ENCODE measurements around the gene IRX5.

IRX5 gene

DNA sequence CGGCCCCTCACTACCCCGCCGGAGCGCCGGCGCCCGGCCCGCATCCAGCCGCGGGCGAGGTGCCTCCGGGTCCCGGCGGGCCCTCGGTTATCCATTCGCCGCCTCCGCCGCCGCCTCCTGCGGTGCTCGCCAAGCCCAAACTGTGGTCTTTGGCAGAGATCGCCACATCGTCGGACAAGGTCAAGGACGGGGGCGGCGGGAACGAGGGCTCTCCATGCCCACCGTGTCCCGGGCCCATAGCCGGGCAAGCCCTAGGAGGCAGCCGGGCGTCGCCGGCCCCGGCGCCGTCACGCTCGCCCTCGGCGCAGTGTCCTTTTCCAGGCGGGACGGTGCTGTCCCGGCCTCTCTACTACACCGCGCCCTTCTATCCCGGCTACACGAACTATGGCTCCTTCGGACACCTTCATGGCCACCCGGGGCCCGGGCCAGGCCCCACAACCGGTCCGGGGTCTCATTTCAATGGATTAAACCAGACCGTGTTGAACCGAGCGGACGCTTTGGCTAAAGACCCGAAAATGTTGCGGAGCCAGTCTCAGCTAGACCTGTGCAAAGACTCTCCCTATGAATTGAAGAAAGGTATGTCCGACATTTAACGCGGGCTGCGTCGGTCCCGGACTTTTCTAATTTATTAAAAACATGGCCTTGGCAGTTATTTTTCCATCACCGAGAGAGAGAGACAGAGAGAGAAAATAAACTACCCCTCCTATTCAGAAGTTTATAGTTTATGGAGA is 2.8 kb downstream of the IRX5 start:
- DNase-seq (ENCODE audit: low read depth) = no peak
- no peak overlapping the region for H3K4me3 ChIP-seq (ENCODE audit: low read depth, low read length)
- TF ChIP-seq, protein P1, sequence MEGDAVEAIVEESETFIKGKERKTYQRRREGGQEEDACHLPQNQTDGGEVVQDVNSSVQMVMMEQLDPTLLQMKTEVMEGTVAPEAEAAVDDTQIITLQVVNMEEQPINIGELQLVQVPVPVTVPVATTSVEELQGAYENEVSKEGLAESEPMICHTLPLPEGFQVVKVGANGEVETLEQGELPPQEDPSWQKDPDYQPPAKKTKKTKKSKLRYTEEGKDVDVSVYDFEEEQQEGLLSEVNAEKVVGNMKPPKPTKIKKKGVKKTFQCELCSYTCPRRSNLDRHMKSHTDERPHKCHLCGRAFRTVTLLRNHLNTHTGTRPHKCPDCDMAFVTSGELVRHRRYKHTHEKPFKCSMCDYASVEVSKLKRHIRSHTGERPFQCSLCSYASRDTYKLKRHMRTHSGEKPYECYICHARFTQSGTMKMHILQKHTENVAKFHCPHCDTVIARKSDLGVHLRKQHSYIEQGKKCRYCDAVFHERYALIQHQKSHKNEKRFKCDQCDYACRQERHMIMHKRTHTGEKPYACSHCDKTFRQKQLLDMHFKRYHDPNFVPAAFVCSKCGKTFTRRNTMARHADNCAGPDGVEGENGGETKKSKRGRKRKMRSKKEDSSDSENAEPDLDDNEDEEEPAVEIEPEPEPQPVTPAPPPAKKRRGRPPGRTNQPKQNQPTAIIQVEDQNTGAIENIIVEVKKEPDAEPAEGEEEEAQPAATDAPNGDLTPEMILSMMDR (IDR thresholded peaks at IDR 0.05; ENCODE audit: control insufficient read depth, extremely low read depth, insufficient read depth) = no peak

DNA sequence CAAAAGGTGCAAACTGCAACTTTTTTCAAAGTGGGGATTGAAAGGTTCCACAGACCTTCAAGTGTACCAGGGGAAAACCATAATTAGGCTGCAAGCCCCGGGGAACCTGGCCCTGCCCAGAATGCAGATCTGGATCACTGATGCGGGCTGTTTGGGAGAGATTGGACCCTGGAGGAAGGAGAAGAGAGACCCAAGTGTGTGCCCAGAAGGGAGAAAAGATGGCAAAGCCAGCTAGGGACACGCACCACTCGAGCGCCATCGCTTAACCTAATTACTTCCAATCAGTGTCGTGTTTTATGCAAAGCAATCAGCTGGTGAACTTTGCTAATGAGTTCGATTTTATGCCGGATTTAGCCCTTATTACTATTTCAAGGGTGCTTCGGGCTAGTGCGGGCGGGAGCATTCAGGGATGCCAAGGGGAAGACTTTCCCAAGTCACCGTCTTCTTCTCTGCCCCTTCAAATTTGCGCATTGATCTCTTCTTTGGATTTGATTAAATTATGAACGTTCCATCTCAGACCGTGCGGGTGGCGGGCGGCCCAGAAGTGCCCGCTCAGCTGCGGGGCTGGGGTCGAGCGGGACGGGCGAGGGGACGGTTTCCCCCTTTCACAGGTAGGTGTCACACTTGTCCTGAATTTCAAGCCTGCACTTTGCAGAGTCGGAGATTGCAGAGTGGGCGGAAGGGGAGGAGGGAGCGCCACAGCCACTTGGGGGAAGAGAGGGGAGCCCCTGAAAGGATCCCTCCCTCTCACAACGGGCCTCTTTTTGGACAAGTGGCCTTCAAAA is 4.0 kb downstream of the IRX5 start:
- no peak overlapping the region for H3K4me3 ChIP-seq (ENCODE audit: low read depth, low read length)
- TF ChIP-seq, protein P1 (IDR thresholded peaks at IDR 0.05; ENCODE audit: control insufficient read depth, extremely low read depth, insufficient read depth) = peak; percentile 23; the same call in 1 of the 2 replicates
- DNase-seq (ENCODE audit: low read depth) = no peak

DNA sequence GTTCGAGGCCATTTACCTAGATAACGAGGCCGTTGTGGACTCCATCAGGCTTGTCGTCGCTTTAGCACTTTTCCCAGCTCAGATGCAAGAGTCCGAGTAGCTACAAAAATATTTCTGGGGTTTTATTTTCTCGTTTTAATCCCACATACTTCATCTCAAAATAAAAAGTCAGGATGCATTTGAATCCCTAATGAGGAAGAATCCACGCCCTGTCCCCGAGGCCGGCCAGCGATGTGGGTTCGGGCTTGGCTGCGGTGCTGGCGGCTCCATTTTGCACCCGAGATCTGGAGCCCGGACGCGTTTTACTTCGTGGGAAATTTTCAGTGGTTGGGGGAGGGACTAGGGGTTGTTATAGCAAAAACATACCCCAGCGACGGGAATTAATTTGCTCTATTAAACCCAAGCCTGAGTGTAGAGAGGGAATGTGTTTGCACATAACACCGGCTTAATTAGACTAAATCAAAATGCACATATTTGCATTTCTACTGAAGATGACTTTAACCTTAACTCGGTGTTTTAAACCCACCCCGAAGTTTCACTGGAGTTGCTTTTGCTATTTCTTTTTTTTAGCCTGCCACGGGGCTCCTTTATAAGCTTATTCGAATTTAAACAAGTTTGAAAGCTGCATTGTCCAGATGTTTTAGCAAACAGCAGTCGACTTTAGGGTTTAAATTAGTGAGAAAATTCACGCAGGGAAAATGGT is 4.8 kb downstream of the IRX5 start:
- no peak for DNase-seq (ENCODE audit: low read depth)
- no peak overlapping the region for H3K4me3 ChIP-seq (ENCODE audit: low read depth, low read length)
- TF ChIP-seq, protein P1 (IDR thresholded peaks at IDR 0.05; ENCODE audit: control insufficient read depth, extremely low read depth, insufficient read depth) = no peak

DNA sequence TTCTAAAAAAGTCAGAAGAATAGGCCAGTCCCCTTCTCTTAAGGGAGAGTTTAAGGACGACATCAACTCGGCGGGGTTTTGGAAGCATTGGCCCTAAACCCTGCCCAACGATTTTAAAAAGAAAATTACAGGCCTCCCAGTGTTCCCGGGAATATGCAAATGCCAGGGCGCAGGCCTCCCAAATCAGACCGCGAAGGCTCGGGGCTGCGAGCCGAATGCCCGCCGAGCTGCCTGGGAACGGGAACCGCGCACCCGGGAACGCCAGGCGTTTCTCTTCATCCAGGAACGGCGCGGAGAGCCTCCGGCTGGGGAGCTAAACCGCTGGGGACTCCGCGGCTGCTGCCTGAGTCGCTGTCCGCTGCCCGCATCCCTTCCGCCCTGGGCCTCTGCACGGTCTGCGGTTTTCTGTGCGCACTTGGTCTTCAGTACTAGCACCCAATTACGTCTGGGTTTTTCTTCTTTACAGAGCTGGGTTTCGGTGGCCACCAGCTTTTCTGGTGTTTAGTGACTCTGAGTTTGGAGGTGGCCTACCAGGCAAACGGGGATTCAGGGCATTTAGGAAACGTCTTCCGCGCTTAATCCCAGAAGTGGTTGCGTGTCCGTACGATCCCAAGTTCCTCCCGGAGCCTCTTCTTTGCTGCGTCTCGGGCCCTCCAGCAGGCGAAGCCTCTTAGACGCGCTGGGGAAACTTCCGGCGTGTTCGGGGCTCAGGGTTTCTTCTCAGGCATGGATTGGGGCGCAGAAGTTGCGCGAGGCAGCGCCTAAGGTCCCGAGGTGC is 5.7 kb downstream of the IRX5 start:
- no peak overlapping the region for H3K4me3 ChIP-seq (ENCODE audit: low read depth, low read length)
- TF ChIP-seq, protein P1 (IDR thresholded peaks at IDR 0.05; ENCODE audit: control insufficient read depth, extremely low read depth, insufficient read depth) = no peak
- DNase-seq (ENCODE audit: low read depth) = no peak

DNA sequence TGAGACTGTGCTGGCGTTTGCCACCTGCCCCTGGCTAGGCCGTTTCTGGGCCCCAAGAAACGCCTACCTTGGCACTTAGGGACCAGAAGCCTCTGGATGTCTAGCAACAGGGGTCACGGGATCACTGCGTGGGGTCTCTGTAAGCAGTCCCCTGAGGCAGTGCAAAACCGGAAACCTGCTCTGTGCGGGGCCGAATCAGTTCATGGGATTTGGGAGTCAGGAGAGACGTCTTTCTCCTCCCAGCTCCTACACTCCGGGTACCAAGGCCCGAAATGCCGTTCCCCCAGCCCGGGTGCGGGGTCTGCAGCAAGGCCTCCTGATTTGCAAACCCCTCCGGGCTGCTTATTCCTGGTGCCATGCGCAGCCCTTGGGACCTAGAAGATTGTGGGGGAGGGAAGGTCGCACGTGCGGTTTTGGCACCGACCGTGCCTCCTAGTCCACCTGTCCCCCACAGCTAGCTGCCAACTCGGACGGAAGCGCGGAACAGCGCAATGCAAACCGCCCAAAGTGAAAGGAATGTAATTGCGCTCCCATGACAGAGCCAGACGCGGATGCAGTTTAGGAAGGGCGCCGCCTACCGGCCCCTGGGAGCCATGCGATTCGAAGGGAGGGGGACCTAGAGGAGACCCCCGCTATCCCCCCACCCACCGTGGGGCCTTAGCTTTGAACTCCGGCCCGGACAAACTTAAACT is 6.5 kb downstream of the IRX5 start:
- TF ChIP-seq, protein P1 (IDR thresholded peaks at IDR 0.05; ENCODE audit: control insufficient read depth, extremely low read depth, insufficient read depth) = no peak
- H3K4me3 ChIP-seq (ENCODE audit: low read depth, low read length) = no peak overlapping the region
- no peak for DNase-seq (ENCODE audit: low read depth)

DNA sequence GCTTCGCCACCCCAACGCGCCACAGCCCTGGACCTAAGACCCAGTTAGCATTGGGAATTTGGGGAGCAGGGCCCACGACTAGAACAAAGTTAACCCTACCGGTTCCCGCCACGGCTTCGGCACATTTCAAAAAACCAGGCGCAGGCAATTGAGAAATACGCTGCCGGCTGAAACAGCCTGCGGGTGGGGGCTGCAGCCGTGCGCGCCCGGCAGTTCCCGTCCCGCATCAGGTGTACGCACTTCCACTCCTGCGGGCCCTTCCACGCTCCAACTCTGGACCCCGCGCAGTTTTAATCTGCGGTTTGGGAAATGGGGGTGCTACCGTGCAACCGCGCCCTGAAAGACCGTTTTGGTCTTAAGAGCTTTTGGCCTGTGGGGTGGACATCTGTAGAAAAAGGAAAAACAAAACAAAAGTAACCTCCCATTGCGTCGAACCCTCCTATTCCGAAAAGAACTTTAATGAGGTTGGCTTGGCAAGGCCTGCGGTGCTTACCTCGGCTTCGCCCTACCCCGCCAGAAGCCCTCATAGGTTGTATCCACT is 7.1 kb downstream of the IRX5 start:
- TF ChIP-seq, protein P1 (IDR thresholded peaks at IDR 0.05; ENCODE audit: control insufficient read depth, extremely low read depth, insufficient read depth) = no peak
- DNase-seq (ENCODE audit: low read depth) = no peak
- H3K4me3 ChIP-seq (ENCODE audit: low read depth, low read length) = no peak overlapping the region
